A204.1 (cell line): Measurements from ENCODE around the gene LPIN3.

Experiments
- FAIRE-seq: peaks from 2 replicates; lab custom pipeline; 2012; peaks lifted over from hg19 to GRCh38; lab: Jason Lieb, UNC

The LPIN3 gene

DNA sequence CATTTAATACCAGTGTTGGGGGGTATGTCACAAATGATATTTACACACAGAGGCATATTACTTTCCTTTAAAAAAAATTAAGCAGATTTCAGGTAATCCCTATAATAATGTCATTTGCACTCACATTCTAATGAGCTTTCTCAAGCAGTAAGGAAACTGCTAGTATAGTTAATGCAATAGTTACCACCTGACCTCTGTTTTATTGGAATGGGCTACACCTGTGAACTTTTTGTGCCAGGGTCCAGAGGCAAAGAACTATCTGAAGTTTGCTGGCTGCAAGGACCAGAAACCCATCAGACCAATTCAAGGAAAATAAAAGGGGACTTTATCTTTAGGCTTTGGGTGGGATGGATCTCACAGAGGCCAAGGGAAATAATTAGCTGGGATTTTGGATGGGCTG is 20.2 kb upstream of the LPIN3 start:
- no peak for FAIRE-seq

DNA sequence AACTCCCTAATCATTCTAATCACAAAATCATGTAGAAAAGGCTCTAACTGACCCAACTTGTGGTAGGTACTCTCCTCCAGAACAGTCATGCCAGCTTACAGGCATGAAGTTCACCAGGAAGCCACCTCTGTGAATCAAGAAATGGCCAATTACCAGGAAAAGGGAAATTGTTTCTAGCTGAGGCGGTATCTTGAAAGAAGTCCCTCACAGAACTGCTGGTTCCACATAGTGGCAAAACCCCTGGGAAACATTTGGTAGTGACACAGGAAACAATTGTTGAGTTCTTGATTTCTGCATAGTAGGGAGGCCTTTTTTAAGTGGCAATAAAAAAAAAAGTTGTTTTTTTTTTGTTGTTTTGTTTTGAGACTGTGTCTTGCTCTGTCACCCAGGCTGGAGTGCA is 19.6 kb upstream of the LPIN3 start:
- no peak for FAIRE-seq

DNA sequence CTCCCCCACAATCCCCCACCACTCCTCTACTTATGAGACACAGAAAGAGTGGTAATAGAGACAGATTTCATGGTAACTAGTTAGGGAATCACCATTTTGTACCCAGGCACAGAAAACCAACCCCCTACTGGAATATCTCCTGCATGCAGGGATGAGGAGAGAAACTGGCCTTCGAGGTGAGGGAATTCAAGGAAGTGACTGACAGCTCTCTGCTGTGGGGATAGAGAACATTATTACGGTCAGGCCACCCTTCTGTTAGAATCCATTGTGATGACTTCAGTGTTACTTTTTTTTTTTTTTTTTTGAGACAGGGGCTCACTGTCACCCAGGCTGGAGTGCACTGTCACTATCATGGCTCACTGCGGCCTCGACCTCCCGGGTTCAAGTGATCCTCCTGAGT is 13.4 kb upstream of the LPIN3 start:
- no peak for FAIRE-seq

DNA sequence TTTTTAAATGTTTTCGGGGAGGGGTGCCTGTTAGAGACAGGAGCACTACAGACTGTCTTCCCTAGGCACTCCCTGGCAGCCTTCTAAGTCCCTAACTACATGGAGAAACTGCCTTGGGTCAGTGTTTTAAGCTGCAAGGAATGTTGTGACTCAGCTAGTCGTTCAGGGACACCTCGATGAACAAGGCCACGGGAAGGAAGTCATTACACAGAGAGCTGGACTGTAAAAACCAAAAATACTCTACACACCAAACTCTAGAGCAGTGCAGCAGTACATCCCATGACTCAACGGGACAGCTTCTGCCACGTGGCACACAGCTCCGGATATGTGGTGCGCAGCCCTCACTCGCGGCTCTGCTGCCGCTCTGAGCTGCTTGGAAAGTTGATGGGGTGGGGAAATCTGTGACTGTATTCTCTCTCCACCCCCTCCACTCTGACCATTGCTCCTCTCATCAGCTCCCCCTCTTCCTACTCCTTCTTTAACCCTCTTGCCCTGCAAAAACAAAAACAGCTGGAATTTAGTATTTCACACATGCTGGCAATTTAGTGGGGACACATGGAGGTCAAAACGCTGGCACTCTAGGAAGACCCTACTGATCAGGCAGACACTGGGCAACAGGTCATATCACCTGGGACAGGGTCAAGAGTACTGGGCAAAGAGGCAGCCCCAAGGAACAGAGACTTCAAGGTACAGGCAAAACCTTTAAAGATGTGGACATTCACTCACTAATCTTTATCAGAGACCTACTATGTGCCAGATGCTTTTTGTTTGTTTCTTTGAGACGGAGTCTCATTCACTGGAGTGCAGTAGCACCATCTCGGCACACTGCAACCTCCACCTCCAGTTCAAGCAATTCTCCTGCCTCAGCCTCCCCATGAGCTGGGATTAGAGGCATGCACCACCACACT is 10.9 kb upstream of the LPIN3 start:
- FAIRE-seq, result no peak

DNA sequence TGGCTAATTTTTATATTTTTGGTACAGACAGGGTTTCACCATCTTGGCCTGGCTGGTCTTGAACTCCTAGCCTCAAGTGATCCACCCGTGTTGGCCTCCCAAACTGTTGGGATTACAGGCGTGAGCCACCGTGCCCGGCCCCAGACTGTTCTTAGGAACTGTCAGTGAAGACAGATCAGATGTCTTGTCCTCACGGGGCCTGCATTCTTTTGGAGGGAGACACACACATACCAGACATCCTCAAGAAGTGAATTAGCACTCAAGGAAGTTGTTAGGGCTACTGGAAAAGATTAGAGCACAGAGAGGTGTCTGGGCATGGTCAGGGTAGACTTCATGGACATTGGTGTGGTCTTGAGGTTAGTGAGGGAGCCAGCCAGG is 10.3 kb upstream of the LPIN3 start:
- no peak for FAIRE-seq

DNA sequence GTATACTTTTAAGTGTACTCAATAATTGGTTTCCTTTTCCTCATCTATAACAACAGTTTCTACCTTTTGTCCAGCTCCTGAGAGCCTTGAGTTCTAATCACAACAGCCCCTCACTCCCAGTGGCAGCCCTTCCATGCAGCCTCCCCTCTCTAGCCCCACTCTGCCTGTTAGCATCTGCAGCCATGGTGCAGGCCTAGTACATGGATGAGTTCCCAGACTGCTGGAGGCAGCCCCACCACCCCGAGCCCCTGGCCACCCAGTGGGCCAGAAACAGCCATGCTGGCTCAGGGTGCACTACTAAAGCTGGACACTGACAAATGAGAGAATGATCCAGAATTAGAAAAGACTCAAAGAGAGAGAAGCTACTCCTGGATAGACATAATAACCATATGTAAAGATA is 9.7 kb upstream of the LPIN3 start:
- no peak for FAIRE-seq

DNA sequence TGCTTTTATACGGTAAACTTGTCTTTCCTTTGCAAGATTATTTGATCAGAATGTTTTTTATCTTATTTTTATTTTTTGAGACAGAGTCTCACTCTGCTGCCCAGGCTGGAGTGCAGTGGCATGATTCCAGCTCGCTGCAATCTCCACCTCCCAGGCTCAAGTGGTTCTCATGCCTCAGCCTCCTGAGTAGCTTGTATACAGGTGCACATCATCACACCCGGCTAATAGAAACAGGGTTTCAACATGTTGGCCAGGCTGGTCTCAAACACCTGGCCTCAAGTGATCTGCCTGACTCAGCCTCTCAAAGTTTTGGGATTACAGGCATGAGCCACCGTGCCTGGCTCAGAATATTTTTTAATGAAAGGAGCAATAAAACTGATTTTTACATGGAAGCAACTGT is 8.9 kb upstream of the LPIN3 start:
- no peak for FAIRE-seq

DNA sequence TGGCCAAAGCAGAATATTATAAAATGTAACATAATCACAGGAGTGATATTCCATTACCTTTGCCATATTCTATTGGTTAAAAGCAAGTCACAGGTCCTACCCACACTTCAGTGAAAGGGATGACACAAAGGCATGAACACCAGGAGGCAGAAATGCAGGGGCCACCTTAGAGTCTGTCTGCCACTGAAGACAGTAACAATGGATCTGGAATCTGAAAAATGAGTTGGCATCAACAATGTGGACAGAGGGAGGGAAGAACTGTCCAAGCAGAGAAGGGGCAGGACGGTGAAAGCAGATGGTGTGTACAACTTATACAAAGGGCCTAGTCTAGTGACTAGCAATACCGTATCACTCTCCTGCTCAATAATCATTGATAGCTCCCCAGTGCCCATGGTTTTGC is 6.6 kb upstream of the LPIN3 start:
- FAIRE-seq, result no peak

DNA sequence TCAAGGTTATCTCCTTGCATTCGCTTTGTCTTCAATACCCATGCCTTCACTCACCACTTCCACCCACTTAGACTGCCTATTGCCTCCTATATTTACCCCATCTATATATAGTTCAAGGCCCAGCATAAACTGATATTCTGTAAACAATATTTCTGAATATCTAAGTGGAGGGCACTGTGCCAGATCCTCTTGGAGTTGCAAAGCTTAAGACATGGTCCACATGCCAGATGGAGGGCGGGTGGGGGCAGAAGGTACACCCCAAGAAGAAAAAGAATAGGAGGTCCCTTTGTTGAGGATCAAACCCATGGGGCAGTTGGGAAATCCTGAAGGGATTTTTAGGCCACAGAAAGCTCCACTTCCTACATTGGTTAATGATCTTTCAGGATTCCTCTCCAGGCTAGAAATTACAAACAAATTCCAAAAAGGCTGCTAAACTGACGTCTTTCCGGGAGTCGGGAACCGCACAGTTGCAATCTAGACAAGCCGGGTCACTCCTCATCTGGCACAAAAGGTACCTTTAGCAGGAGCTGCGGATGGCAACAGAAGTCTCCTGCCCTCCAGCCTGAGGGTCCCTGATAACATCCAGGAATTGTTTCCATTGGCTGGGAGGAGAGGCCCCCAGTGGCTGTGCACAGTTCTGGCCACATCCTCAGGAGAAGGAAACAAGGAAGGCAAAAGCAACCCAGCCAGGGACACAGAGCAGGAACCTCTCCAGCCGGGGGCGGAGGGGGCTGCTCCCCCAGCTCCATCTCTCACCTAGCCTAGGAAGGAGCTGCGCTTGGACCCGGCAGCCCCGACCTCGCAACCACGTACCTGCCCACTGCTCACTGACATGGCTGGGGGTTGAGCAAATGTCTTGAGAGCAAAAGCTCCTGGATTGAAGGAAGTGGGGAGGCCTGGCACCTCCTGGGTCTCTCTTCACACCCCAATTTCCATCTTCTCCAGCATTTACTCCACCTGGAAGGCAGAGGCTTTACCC is 5.9 kb upstream of the LPIN3 start:
- FAIRE-seq, result no peak

DNA sequence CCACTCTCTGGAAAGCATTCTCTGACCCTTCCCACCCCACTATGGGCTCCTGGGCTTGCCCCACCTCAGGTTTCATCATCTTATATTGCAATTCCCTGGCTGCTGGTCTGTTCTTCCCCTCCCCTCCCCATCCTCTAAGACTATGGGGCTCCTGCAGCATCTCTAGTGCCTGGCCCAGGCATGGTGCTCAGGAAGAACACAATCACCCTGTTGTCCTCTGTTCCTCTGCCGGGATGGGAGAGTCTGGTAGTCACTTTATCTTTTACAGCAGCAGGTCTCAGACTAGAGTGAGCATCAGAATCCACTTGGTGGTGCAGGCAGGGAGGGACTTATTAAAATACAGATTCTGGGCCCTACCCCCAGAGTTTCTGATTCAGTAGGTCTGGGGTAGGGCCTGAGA is 5.0 kb upstream of the LPIN3 start:
- no peak for FAIRE-seq

DNA sequence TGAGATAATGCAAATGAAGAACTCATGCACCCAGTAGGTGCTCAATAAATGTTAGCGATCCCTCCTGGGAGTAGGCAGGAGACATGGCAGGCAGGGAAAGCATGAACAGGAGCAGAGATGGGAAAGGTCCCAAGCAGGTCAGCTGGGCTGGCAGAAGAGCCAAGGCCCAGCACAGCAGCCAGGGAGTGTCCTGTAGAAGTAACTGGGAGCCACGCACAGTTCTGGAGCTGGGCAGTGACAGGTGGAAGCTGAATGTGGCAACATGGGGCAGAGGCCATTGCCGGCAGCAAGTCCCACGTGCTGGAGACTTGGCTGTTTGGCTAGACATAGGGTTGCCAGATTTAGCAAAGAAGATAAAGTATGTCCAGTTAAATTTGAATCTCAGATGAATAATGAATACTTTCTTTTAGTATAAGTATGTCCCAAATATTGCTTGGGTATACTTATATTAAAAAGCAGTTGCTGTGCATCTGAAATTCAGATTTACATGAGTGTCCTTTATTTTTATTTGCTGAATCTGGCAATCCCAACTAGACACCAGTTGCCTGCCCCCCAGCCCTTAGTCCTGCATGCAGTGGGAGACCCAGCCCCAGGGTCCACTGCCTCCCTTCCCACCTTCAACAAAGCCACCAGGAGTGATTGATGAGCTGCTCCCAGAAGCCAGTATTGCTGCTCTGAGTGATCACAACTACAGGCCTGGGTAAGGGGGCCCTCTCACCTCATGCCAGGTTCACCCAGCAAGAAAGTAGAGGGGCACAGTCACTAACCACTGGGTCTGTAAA is 3.7 kb upstream of the LPIN3 start:
- FAIRE-seq, result no peak

DNA sequence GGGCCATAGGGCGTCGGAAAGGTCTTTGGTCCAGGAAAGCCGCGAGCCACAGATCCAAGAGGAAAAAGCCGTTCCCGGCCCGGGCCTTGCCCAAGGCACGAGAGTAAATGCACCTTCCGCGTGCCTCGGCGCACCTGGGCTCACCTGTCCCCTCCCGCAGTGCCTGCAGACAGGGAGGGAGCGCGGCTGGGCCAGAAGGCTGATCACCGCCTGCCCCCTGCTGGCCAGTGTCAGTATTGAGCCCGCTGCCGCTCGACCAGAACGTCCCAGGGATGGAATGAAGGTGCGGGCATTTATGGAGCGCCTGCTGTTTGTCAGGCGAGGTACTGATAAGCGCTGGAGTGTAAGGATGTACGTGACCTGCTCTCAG is 679 bp upstream of the LPIN3 start:
- no peak for FAIRE-seq

DNA sequence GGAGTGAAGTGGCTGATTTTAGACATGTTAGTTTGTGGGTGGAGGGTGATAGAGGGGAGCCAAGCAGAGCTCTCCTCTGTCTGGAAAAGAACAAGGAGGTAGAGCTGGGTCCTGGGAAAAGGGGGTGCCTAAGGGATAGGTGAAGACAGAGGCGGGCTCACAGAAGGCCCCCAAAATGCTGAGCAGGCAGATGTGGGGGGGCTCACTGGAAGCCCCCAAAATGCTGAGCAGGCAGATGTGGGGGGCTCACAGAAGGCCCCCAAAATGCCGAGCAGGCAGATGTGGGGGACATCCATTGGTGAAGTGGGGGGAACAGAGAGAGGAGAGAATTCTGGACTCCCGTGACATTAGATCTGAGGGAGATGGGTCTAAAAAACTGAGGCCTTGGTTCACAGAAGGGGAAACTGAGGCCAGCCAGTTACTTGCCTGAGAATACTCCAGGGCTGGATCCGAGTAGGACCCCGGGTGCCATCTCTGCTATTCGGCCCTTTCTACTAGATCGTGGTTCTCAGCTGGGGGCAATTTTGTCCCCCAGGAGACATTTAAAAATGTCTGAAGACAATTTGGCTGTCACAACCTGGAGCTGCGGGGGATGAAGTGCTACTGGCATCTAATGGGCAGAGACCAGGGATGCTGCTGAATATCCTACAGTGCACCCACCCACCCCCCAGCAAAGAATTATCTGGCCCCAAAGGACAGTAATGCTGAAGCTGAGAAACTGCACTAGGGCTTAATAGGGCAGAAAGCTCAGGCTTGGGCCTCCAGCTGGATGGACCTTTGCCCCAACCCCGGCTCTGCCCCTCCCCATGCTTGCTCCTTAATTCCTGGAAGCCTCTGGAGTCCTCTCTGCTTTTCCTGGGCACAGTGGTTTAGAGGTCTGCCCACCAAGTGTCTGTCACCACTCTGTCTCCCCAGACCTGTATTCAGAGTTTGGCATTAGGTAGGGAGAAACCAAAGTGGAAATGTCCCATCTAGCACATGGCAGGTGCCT is 2.1 kb downstream of the LPIN3 start:
- no peak for FAIRE-seq

DNA sequence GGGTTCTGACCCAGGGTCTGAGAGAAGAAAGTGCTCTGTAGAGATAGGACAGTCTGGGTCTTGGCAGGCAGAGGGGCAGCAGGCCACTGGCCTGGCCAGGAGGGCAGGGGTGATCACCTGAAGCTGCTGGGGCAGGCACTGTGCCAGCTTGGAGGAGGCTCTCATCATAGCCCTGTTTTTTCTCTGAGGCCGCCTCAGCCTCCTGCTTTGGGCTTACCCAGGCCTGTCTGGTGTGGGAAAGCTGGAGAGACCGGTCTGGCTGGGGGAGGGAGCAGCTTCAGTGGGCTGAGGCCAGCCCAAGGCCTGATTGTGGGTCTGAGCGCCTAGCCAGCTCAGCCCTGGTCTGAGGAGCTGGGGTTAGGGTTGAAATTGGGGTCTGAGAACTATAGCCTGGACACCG is 3.9 kb downstream of the LPIN3 start:
- FAIRE-seq, result no peak

DNA sequence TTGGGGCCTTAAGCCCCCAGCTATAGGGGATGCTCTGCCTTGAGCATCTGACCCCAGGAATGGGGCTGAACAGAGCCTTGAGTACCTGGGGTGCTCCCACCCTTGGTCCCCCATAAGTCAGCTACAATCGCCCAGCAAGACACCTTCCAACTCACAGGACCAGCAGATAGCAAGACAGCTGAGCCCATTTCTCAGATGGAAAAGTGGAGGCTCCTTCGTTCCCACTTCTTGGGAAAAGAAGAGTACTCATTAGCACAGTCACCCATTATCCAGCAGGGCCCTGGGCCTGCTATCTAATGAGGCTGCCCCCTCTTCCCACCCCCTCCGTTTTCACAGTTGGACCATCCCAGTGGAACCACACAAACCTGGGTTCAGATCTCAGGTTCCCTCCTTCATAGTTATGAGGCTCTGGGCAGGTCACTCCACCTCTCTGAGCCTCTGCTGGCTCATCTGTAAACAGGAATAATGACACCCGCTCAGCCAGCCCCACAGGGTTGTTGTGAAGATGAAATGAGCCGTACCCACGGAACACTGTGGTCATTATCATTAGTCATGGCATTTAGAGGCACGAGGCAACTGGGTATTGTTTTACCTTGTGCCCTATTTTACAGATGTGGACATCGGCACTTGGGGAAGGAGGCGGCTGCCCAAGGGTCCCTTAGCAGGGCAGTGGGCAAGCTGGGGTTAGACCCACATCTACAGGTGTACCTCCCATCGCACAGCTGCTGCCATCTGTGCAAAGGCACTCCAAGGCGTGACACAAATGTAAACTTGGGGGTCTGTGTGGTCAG is 4.5 kb downstream of the LPIN3 start:
- FAIRE-seq, result no peak

DNA sequence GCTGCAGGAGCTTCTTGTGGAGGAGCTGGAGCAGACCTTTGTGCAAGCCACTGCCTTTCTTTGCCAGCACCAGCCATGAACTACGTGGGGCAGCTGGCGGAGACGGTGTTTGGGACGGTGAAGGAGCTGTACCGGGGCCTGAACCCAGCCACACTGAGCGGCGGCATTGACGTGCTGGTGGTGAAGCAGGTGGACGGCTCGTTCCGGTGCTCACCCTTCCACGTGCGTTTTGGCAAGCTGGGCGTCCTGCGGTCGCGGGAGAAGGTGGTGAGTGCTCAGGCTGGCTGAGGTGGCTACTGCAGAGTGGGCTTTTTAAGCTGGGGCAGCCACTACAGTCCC is 5.1 kb downstream of the LPIN3 start:
- no peak for FAIRE-seq

DNA sequence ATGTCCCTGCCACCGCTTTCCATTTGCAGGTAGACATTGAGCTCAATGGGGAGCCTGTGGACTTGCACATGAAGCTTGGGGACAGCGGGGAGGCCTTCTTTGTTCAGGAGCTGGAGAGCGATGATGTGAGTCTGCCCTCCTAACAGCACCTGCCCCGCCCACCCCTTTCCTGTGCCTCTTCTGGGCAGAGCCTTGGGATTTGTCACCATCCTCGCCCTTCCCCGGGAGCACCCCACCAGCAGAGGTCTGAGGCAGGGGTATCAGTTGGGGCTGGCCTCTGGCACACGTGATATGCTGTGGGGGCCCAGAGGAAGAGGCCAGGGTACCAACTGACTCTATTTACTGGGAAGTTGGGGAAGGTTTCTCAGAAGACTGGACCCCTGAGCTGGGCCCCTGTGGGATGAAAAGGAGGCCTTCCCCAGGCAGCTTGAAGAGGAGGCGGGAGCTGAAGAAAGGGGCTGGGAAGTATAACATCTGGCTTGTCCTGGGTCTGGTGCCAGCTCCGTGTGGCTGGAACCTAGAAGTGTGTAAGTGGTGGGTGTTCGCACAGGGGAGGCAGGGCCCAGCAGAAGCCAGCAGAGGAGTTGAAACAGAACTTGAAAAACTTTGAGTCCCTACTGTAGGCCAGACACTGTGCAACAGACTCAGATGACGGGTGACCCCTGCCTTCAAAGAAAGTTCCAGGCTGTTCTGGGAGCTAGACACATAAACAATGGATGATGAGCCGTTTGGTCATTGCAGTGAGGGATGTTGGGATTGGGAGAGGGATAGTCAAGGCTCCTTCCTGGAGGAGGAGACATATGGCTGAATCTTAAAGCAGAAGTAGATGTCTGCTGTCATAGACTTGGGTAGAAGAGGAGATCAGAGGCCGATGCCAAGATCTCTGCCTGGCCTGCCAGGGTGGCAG is 7.2 kb downstream of the LPIN3 start:
- FAIRE-seq, result no peak

DNA sequence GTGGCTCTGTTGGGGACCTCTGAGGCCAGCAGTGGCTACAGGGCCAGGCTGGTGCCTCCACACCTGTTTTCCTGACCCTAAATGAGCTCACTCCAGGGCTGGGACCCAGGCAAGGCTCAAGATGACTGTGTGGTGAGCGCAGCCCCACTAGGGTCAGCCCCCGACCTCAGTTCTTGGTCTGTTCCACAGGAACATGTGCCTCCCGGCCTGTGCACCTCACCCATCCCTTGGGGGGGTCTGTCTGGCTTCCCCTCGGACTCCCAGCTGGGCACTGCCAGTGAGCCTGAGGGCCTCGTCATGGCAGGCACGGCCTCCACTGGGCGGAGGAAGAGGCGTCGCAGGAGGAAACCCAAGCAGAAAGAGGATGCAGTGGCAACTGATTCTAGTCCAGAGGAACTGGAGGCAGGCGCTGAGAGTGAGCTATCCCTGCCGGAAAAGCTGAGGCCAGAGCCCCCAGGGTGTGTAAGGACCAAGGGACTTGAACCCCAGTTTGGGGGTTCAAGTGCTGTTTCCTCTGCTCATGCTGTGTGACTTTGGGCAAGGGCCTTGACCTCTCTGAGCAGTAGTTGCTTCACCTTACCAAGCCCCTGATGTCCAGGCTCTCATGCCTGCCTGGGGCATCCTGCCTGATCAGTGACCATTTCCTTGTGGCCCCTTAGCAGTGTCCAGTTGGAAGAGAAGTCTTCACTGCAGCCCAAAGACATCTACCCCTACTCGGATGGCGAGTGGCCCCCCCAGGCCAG is 8.0 kb downstream of the LPIN3 start:
- FAIRE-seq, result no peak

DNA sequence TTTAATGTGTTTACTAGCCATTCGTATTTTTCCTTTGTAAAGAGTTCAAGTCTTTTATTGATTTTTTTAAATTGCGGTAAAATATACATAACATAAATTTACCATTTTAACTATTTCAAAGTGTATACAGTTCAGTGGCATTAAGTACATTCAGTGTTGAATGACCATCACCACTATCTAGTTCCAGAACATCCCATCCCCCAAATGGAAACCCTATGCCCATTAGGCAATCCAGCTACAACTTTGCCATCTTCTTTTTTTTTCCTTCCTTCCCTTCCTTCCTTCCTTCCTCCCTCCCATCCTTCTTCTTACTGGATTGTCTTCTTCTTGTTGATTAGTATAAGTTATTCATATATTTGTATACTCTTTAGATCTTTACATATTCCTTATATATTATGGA is 8.6 kb downstream of the LPIN3 start:
- no peak for FAIRE-seq
